Small intestine (tissue), 4 donors: Measurements from ENCODE around the gene RPS27A. TPM values are rescaled to one million over a fixed set of nuclear protein-coding genes. Genes with fewer than 3 reads are reported as not detected.

Source experiments
- polyA plus RNA-seq, 4 donors: library from polyadenylated mRNA; stranded (reverse) in 3 of 4; unstranded in 1 of 4; fragments of 200-250 nt in 3 of 4; fragments of 120-200 nt in 1 of 4; gene quantifications; one replicate each; pipeline versions ENCODE4 v1.2.1 to v1.2.3, GENCODE V29; 2013
- donor health status: healthy with polysubstance abuse.
- donor health status: Bipolar disorder and iron deficiency.
- donor health status: healthy.

The RPS27A gene
- polyA plus RNA-seq, 4 donors: 1,274 to 3,019 (median 2,371) TPM

Other genes starting within 250 kb of the RPS27A start
- 100 to 1,000 TPM in 3 of 4 donors, 10 to 100 TPM in 1; 98.1 to 291 (median 158) TPM for gene RTN4, start 182.2 kb upstream of the RPS27A start, polyA plus RNA-seq
- gene CLHC1, start 395 bp upstream of the RPS27A start, polyA plus RNA-seq: 10 to 100 TPM in 1 of 4 donors, 1 to 10 TPM in 3; 3.2 to 16.2 (median 3.5) TPM
- gene MTIF2, start 36.5 kb downstream of the RPS27A start, polyA plus RNA-seq: 10 to 100 TPM; 20.0 to 36.2 (median 33.1) TPM
- gene CCDC88A, start 187.2 kb downstream of the RPS27A start, polyA plus RNA-seq: 10 to 100 TPM in 1 of 4 donors, 1 to 10 TPM in 2, under 1 TPM in 1; 0.67 to 12.9 (median 4.0) TPM